Globus pallidus (tissue), 1 donor: ENCODE measurements around the gene CCL3.
"Not testable (repeated sequence)": the region's sequence is repeated elsewhere in the genome, so short reads cannot be mapped to it uniquely, and the experiment has no call there.

Source experiments
- DNase-seq: peaks from one replicate; pipeline ENCODE4 v3.0.0-alpha.2; 2015; ENCODE audit warnings: low spot score

Gene CCL3

DNA sequence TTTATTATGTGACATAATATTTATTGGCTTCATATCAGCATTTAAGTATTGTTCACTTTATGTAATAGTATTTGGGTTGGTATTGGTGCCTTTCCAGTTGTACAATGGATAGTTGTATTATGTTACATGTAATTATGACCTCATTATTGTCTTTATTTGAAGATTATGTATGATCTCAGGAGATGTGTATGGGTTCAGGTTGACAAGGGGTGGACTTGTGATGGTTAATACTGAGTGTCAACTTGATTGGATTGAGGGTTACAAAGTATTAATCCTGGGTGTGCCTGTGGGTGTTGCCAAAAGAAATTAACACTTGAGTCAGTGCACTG lies 25.7 kb upstream of the CCL3 start:
- not testable (repeated sequence) for DNase-seq

DNA sequence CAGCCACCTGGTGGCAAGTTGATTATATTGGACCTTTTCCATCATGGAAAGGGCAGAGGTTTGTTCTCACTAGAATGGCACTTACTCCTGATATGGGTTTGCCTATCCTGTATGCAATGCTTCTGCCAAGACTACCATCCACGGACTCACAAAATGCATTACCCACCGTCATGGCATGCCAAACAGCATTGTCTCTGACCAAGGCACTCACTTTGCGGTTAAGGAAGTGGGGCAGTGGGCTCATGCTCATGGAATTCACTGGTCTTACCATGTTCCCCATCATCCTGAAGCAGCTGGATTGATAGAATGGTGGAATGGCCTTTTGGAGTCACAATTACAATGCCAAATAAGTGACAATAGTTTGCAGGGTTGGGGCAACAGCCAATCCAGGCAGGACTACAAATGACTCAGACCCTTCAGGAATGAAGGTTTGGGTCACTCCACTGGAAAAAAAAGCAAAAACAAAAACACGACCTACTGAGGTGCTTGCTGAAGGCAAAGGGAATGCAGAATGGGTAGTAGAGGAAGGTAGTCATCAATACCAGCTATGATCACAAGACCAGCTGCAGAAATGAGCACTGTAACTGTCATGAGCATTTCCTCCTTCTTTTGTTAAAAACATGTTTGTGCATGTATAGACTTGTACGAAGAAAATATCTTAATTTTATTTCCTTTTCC lies 25.2 kb upstream of the CCL3 start:
- DNase-seq, result not testable (repeated sequence)

DNA sequence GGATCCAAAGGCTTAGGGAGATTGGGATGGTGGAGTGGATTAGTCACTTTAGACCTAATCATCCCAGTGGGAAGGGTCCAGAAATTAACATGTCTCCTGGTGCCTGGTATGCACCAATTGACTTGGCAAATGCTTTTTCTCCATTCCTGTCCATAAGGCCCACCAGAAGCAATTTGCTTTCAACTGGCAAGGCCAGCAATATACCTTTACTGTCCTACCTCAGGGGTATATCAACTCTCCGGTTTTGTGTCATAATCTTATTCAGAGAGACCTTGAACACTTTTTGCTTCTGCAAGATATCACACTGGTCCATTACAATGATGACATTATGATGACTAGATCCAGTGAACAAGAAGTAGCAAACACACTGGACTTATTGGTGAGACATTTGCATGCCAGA lies 23.2 kb upstream of the CCL3 start:
- not testable (repeated sequence) for DNase-seq

DNA sequence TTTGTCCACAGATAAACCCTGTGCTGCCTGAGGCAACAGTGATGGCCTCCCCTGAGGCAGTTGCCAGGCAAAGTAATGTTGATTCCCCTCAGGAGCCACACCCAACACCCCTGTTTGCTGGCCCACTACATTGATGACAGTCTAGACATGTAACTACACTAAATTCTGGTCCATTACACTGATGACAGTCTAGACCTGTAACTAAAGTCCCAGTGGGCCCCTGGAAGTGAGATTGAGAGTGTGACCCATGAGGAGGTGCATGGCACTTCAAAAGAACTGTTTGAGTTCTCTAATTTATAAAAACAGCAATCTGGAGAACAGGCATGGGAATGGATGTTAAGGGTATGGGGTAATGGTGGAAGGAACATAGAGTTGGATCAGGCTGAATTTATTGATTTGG lies 22.6 kb upstream of the CCL3 start:
- no peak for DNase-seq

DNA sequence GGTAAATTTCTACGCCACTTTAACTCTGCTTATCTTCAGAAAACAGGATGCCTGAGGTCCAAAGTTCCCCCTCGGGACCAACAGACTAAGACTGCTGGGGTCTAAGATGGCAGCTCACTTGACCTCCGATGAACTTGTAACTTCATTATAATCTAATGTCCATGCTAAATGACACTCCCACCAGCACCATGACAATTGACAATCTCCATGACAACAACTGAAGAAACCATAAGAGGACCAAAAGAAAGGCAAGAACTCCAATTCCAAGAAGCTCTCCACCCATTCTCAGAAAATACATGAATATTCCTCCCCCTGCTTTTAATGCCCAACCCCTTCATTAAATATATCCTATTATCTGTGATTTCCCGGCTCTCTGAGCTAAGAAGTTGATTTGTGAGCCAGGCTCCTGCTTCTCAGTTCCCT lies 21.1 kb upstream of the CCL3 start:
- DNase-seq, result no peak

DNA sequence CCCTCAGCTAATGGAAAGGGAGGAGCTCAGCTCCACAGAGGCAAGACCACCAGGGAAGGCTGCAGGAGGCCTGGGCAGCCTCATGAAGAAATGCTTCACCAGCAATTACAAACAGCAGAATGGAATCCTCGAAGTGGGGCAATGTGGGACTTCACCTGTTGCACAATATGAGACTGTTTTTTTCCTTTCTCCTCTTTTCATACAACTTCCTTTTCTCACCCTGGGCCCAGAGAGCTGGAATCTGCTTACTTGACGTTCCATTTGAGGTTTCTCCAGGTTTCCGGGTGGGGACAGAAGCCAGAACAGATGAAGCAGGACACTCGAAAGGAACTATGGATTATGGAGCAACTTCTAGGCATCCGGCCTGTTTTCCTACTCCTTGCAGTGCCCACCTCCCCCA lies 18.3 kb upstream of the CCL3 start:
- not testable (repeated sequence) for DNase-seq

DNA sequence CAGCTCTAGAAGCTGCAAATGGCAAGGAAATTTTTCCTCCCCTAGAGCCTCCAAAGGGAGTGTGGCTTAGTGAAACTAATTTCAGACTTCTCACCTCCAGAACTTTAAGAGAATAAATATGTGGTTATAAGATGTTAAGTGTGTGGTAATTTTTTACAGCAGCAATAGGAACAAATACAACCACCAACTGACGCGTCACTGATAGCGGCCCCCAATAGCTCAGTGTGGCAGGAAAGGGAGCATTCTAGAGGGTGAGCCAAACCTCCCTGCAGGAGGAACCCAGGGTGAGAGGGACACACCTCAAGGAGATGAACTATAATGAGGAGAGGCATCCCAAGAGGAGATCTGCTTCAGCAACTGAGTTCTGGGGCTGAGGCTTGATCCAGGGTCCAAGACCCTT lies 17.7 kb upstream of the CCL3 start:
- DNase-seq, result no peak

DNA sequence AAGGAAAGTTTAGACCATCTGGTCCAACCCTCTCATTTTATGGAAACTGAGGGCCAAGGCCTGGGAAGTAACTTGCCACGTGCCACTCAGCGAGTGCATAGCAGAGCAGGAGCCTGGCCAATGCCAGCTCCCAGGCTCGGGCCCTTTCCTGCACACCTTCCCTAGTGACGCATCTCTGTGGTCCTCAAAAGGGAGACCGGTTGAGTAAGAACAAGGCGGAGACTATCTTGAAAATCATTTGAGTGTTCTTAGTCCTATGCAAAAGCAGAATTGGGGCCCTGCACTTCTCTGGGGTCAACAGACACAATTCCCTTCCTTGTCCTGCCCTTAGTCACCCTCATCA lies 16.5 kb upstream of the CCL3 start:
- DNase-seq, result no peak

DNA sequence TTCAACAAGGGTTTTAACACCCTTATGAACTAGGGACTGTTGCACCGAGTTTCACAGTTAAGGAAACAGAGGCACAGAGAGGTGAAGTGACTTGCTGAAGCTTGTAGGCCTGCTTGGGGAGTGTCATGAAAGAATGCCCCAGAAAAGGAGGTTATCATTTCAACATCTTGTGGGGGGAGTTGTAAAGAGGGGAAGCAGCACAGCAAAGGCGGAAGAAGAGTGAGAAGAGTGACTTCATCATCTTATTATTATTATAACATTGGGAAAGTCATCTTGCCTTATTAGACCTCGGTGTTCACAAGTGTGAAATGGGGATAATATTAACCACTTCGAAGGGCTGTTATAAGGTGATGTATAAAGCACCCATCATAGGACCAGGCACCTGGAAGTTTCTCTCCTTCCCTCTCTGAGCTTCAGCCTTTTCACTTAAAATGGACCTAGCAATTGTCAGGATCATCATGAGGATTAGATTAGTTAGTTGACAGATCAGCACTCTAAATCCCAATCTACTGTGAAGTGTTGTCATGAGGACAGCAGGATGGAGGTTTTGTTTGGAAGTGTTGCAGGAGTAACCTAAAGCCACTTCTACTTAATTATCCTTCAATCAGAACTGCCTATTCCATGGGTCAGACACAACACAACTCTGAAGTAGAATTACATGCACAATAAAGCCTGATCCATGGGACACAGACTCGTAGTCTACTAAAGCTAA lies 16.0 kb upstream of the CCL3 start:
- no peak for DNase-seq

DNA sequence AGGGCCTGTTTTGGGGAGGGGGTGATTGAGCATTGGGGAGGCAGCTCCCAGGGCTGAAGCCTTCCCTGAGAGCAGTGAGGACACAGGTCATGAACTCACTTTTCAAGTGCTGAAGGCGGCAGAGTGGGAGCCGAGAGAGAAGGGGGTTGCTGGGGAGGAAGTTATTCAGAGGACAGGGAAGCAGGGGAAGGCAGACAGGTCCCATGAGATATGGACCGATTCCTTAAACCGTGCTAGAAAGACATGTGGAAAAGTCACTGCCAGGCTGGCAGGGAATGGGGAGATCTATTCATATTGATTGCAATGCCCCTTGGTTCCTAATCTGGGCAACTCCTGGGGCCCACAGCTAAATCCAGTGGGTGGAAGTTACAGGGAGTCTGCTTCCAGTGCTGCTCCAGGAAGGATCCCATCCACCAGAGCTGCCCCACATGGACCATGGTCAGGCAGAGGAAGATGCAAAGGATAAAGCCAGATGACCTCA lies 14.8 kb upstream of the CCL3 start:
- DNase-seq, result no peak

DNA sequence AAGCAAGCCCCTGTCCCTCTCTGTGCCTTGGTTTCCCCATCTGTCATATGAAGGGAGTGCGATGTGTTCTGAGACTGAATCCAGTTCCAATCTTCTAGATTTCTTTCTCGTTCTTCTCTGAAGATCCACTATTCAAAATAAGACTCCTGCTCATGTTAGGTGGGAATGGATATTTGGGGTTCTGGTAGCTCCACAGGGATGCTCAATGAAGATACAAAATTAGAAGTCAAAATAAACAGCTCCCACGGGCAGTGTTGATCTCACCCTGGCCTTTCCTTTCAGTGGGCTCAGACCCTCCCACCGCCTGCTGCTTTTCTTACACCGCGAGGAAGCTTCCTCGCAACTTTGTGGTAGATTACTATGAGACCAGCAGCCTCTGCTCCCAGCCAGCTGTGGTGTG lies 14.3 kb upstream of the CCL3 start:
- not testable (repeated sequence) for DNase-seq

DNA sequence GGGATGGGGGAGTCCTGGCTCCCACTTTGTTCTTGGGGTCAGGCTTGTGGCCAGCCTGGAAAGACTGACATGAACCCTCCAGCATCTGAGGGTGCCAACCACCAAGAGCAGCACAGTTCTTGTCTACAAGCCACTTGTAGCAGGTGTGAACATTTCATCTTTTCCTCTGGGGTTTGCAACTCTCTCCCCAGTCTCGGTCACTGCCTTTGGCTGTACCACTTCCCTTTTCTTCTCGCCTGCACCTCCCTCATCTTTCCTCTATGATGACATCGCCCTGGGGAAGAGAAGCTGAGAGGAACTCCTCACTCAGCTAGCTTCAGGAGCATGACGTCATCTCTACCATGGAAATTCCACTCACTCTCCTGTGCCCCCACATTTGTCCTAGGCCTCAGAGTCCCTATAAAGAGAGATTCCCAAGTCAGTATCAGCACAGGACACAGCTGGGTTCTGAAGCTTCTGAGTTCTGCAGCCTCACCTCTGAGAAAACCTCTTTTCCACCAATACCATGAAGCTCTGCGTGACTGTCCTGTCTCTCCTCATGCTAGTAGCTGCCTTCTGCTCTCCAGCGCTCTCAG lies 13.5 kb upstream of the CCL3 start, which contains the start of gene CCL4:
Gene CCL4 (plus strand): TSS at position 427 of the 575 bp plus-strand sequence. CDS start 79 bp downstream, at position 506.
- peak; percentile 23 for DNase-seq

DNA sequence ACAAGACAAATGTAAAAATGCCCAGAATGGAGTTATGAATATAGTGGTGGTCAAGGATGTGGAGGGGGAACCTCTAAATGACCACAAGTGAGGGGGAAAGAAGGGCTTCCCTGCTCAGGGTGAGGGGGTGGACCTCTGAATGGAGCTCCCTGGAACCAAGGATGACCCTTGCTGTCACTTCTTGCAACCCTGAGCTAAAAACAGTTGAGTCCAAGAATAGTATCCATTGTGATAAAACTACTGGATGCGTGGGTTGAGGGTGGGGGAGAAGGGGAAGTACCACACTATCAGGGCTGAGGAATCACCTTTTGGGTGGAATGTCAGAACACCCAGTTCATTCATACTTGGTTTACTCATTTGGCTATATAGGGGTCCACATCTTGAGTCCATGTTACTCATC lies 9.1 kb upstream of the CCL3 start:
- DNase-seq, result not testable (repeated sequence)

DNA sequence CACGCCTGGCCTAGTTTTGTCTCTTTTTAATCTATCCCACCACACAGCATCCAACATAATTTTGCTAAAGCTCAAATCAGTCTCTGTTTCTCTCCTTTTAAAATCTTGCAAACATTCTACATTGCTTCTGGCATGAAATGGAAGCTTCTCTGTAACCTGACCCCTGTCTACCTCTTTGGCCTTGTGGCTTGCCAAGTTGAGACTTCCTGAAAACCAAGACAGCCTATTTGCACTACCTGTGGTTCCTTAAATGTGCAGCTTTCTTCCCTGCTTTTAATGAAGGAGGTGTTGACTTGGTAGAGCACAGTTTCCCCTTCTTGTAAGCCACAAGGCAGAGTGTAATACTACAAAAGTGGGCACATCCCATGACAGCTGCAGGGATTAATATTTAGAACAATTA lies 6.0 kb upstream of the CCL3 start:
- DNase-seq, result no peak

DNA sequence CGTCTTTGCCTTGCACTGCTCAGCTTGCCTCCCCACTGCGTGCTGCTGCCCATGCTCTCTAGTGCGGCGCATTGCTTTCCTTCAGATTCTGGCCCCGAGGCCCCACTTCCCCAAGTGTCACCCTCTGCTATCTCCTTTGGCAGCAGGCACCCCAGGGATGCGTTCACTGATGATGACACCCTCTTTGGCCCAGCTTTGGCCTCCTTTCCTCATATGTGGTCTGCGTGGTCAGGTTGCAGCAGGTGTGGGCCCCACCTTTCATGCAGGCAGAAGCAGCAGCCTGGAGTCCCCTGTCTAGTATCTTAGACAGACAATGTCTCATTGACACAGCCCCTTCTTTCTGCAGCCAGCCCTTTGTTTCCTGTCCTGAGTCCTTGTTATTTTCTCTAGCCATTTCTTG lies 4.8 kb upstream of the CCL3 start:
- no peak for DNase-seq

DNA sequence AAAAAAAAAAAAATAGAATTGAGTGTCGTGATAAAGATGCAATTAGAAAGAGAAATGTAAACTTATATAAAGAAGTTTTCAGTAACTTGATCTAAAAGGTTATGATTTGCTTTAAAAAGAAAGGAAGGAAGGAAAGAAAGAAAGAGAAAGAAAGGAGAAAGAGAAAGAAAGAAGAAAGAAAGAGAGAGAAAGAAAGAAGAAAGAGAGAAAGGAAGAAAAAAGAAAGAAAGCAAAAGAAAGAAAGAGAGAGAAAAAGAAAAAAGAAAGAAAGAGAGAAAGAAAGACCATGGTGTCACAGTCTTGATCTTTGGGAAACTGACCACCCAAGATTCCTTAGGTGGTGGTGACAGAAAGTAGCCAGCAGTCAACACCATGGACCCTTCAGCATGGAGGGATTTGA lies 4.3 kb upstream of the CCL3 start:
- DNase-seq, result no peak

DNA sequence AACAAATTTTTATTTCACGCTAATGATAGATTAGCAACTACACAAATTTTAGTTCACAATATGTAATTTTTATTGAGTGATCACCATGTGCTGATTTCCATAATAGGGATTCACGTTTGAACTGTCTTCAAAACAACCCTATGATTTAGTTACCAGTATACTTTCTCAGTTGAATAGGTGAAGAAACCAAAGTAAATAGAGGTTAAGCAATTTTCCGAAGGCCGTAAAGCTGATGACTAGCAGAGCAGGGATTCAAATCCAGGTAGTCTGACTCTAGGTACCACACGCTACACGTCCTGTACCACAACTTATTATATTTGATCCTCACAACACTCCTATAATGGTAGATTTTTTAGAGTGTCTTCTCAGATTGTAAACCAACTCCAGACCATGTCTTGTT lies 2.8 kb upstream of the CCL3 start:
- not testable (repeated sequence) for DNase-seq

DNA sequence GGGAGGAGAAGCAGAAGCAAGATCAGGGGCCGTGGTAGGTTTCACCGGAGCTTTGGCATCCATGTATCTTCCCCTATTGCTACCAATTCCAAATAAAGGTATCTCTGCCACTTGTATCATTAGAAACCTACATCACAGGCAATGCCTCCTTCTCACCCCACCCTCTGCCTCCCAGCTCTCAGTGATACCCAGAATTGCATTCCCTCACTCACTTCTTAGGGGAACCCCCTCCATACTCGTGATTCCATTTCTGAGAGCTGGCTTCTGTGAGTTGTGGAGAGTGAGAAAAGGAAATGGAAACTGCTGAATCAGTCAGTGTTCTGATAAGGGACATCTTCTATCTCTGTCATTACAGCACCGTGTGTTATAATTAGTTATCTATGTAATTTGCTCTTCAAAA lies 2.3 kb upstream of the CCL3 start:
- DNase-seq, result no peak

DNA sequence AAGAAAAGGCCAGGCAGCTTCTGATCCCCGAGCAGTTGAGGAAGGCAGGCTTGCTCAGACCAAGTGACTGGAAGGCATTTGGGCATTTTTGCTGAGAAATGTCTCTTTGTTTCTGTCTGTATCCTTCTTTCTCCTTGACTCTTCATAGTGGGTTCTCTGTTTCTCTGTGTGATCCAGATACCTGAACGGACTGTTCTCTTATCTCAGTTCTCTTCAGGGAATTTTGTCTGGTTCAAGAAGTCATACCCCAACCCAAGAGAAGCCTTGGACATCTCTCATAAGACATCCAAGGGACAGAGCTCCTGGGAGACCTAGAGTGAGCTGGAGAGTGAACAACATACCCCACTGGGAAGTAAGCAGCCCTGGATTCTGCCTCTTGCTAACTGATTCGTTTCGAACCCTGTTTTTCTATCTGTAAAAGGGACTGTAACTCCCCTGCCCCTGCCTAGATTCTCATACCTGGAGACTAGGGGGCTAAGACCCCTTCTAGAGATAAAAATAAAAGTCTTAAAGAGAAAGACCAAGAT lies 541 bp downstream of the CCL3 start:
- no peak for DNase-seq

DNA sequence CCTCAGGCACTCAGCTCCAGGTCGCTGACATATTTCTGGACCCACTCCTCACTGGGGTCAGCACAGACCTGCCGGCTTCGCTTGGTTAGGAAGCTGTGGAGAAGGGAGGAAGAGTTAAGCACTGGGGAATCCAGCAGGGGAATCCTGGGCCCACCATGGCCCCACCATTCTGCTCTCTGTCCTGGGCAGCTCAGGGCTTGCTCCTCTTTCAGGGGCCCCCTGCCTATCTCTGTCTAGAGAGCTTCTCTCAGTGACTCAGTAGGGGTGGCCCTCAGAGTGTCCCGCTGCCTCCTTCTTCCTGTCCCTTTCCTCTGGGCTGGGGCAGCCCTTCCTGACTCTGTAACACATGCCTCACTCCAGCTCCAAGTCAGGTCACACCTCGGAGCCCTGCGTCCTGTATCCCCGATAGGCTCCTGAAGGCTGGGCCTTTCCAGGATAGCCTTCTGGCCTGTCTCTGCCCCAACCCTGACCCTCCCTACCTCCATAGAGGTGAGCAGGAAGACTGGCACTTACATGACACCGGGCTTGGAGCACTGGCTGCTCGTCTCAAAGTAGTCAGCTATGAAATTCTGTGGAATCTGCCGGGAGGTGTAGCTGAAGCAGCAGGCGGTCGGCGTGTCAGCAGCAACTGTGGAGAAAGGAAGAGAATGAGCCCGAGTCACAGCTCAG lies 1.1 kb downstream of the CCL3 start:
- no peak for DNase-seq

DNA sequence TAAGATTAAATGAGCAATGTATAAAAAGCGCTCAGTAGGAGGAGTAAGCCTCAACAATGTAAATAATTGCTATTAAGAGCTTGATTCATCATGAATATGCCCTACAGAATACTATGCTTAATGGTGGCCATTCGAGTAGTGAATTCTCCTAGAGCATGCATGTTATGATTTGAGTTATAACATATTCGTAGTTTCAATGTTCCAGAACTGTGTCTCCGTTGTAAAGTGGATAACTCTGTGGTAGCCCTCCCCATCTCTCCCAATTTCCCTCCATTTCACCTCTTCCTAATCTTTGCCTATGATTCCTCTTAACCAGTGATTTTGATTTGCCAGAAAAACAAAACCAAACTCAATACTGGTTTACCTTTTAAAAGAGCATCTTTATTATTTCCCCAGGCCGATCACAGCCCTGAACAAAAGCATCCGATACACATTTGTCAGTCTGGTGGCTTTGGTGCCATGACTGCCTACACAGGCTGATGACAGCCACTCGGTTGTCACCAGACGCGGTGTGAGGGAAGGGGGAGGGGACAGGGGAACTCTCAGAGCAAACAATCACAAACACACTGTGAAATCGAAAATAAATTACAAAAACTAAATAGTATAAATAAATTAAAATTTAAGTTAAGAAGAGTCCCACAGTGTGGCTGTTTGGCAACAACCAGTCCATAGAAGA lies 1.9 kb downstream of the CCL3 start:
- not testable (repeated sequence) for DNase-seq

DNA sequence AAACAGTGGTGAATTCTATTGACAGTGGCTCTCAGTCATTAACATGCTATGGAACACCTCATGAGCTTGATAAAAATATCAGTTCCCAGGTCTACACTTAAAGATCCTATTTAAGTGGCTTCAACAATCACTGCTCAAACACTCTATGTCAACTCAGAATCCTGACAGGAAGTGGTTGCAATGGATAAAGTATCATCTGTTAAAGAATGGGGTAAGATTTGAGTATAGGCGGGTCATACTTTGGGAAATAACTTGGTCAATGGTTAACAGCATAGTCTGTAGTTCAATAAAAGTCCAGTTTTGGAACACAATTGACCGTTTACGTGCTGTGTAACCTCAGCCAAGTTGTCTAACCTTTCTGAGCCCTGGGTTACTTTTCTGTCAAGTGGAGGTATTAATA lies 2.5 kb downstream of the CCL3 start:
- DNase-seq, result not testable (repeated sequence)
